ENCODE measurements around the gene NAALADL2.

DNA sequence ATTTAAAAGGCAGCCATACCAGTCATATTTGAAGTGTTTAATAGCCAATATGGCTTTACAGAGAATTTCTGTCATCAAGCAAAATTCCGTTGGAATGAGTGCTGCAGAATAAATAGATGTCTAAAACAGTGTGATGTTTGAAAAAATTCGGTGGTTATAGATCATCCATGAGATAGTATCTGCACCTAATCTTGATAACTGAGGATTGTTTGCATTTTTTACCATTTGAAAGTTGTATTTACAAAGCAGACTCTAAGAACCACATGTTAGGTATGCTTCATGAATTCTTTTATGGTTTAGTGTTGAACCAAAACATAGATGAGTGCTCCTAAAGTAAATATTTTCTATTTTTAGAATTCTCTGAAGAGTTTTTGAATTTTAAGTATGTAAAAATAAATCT lies 476.1 kb downstream of the NAALADL2 start:
- TF ChIP-seq, protein P1, sequence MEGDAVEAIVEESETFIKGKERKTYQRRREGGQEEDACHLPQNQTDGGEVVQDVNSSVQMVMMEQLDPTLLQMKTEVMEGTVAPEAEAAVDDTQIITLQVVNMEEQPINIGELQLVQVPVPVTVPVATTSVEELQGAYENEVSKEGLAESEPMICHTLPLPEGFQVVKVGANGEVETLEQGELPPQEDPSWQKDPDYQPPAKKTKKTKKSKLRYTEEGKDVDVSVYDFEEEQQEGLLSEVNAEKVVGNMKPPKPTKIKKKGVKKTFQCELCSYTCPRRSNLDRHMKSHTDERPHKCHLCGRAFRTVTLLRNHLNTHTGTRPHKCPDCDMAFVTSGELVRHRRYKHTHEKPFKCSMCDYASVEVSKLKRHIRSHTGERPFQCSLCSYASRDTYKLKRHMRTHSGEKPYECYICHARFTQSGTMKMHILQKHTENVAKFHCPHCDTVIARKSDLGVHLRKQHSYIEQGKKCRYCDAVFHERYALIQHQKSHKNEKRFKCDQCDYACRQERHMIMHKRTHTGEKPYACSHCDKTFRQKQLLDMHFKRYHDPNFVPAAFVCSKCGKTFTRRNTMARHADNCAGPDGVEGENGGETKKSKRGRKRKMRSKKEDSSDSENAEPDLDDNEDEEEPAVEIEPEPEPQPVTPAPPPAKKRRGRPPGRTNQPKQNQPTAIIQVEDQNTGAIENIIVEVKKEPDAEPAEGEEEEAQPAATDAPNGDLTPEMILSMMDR (IDR thresholded peaks at IDR 0.05) = no peak
- no peak for TF ChIP-seq POLR2A (IDR thresholded peaks at IDR 0.05)
